Fibroblast of mammary gland (primary cell): ENCODE results near the gene AGPAT4.

ENCODE experiments used
- DNase-seq: peaks from one replicate; pipeline ENCODE4 v3.0.0-alpha.2; 2010; ENCODE audit warnings: low read depth
- H3K4me3 ChIP-seq: 2 replicates; pipeline ENCODE4 v1.5.1; 2011; ENCODE audit warnings: low read depth, mild to moderate bottlenecking, low read length, moderate library complexity; ENCODE audit not compliant: control insufficient read depth
- TF ChIP-seq, protein P1 (sequence below): conservative IDR thresholded peaks from 2 replicates; pipeline ENCODE4 v1.5.1; 2011; ENCODE audit warnings: low read depth, low read length, inconsistent platforms; ENCODE audit not compliant: control insufficient read depth, insufficient read depth

The AGPAT4 gene

DNA sequence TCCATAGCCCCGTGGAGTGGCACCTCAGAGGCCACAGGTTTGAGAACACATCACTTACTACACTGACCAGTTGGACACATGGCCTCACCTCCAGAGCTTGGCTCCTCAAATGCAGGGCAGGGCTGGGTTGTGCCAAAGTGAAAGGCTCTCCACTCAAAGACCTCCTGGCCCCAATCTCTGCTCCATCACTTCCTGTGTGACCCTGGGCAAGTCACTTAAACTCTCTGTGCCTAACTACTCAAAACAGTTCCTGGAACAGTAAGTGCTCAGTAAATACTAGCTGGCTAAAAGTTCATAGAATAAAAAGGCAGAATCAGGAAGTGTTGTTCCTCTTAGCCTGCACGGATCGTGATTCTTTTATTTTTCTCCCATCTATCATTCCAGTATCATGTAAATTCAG, 50.2 kb downstream of the AGPAT4 start:
- TF ChIP-seq, protein P1, sequence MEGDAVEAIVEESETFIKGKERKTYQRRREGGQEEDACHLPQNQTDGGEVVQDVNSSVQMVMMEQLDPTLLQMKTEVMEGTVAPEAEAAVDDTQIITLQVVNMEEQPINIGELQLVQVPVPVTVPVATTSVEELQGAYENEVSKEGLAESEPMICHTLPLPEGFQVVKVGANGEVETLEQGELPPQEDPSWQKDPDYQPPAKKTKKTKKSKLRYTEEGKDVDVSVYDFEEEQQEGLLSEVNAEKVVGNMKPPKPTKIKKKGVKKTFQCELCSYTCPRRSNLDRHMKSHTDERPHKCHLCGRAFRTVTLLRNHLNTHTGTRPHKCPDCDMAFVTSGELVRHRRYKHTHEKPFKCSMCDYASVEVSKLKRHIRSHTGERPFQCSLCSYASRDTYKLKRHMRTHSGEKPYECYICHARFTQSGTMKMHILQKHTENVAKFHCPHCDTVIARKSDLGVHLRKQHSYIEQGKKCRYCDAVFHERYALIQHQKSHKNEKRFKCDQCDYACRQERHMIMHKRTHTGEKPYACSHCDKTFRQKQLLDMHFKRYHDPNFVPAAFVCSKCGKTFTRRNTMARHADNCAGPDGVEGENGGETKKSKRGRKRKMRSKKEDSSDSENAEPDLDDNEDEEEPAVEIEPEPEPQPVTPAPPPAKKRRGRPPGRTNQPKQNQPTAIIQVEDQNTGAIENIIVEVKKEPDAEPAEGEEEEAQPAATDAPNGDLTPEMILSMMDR: no peak
- no peak overlapping the region for H3K4me3 ChIP-seq
- no peak for DNase-seq

DNA sequence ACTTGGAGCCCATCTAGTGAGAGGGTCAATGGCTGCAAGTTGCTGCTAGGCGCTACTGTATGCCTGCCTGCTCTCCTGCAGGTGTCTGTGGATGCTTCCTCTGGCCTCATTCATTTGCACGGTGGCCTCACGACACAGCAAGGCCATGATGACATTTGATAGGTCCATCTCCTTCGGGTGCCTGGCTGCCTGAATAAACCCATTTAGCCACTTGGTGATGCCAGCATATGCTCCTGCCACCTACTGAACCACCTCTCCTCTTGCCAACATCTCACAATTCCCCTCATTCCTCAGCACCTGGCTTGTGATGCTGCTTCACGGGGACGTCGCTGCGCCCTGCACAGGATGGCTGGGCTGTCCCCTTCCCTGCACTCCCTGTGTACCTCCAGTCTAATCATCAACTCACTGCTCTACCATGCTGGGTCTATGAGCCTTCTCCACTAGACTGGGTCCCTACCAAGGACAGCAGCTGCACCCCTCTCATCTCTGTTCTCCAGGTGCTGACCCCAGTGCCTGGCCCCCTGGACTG, 51.1 kb downstream of the AGPAT4 start:
- no peak for DNase-seq
- TF ChIP-seq, protein P1: no peak
- no peak overlapping the region for H3K4me3 ChIP-seq

GRCh38 chr6:161220346-161220745, 53.5 kb downstream of the AGPAT4 start:
- H3K4me3 ChIP-seq: no peak overlapping the region
- DNase-seq: no peak
- TF ChIP-seq, protein P1: no peak

DNA sequence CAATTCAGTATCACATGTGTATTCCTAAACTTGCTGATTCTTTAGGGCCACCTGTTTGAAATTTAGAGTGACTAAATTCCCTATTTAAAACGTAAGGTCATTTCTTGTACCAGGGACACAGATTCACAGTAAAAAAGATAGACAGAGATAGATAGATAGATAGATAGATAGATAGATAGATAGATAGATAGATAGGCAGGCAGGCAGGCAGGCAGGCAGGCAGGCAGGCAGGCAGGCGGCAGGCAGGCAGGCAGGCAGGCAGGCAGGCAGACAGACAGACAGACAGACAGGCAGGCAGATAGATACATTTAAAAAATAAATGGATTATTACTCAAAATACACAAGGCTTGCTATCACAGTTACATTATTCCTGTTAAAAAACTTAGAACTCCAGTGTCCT, 54.2 kb downstream of the AGPAT4 start:
- H3K4me3 ChIP-seq: no peak overlapping the region
- no peak for DNase-seq
- TF ChIP-seq, protein P1: no peak

- no peak overlapping the region for H3K4me3 ChIP-seq
- peak; percentile 36 for DNase-seq
- TF ChIP-seq, protein P1: peak; percentile 25
Measured at GRCh38 chr6:161218222-161218621, 55.6 kb downstream of the AGPAT4 start.

DNA sequence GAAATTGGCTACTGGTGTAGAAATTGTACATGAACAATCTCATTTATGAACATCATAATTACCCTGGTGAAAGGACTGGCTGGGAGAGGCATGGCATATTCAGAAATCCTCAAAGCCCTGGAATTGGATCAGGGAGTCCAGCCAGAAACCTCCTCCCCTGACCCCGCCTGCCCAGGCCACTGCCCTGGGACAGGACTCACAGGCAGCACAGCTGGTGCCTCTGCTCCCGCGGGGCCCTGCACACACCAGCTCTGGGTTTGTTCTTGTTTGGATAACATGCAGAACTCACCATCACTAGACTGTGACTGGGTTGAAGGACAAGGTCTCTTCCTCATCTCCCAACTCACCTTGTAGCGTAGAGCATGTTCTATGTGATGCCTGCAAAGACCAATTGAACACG, 56.2 kb downstream of the AGPAT4 start:
- H3K4me3 ChIP-seq: no peak overlapping the region
- TF ChIP-seq, protein P1: no peak
- no peak for DNase-seq
